Sigmoid colon (tissue), 7 donors: Measurements from ENCODE around the gene NKX1-1. TPM values are rescaled to one million over a fixed set of nuclear protein-coding genes. Genes with fewer than 3 reads are reported as not detected.

ENCODE experiments used
- DNase-seq: peaks from one replicate; pipeline ENCODE4 v3.0.0-alpha.2; 2019
- H3K27ac ChIP-seq, 4 donors: fragments of 200-600 bp; sonication (generic); one replicate each; pipeline ENCODE4 v1.5.1; 2016 to 2019; ENCODE audit warnings: mild to moderate bottlenecking in 1 of 4
- H3K27me3 ChIP-seq, 3 donors: fragments of 200-600 bp; sonication (generic); one replicate each; pipeline ENCODE4 v1.5.1; 2019; ENCODE audit warnings: mild to moderate bottlenecking in 1 of 3
- H3K36me3 ChIP-seq, 4 donors: fragments of 200-600 bp; sonication (generic); one replicate each; pipeline ENCODE4 v1.5.1; 2016 to 2019
- H3K4me1 ChIP-seq, 4 donors: fragments of 200-600 bp; sonication (generic); one replicate each; pipeline ENCODE4 v1.5.1; 2017 to 2019
- H3K4me3 ChIP-seq, 4 donors: fragments of 200-600 bp; sonication (generic); one replicate each; pipeline ENCODE4 v1.5.1; 2017 to 2019; ENCODE audit warnings: mild to moderate bottlenecking in 2 of 4, moderate library complexity in 1 of 4
- H3K9me3 ChIP-seq, 4 donors: fragments of 200-600 bp in 3 of 4; sonication (generic) in 3 of 4; one replicate each; pipeline versions ENCODE4 v1.5.1 to v1.6.1; 2013 to 2019
- CTCF ChIP-seq, 4 experiments: fragments of 450-650 bp in 3 of 4; fragments of 200-600 bp in 1 of 4; IDR thresholded peaks; one replicate each; pipeline ENCODE4 v1.5.1; 2016 to 2019; ENCODE audit warnings: antibody characterized with exemption in 4 of 4, mild to moderate bottlenecking in 3 of 4, moderate library complexity in 2 of 4
- EP300 ChIP-seq, 4 donors: sonication (generic); formaldehyde crosslinking; IDR thresholded peaks; one replicate each; pipeline ENCODE4 v1.6.1; 2017; ENCODE audit warnings: antibody characterized with exemption in 4 of 4
- POLR2A ChIP-seq, 2 donors: fragments of 450-650 bp; IDR thresholded peaks; one replicate each; pipeline ENCODE4 v1.6.1; 2016; ENCODE audit warnings: antibody characterized with exemption in 2 of 2, mild to moderate bottlenecking in 2 of 2, moderate library complexity in 2 of 2
- POLR2AphosphoS5 ChIP-seq, 4 donors: sonication (generic); formaldehyde crosslinking; IDR thresholded peaks; one replicate each; pipeline ENCODE4 v1.6.1; 2017; ENCODE audit warnings: antibody characterized with exemption in 4 of 4
- WGBS, 2 donors: extraction: QIAGEN DNeasy Blood & Tissue Kit; methylation state at CpG; one replicate each; pipeline ENCODE4 v1.1.7; 2013; 5-methylcytosine and 5-hydroxymethylcytosine counted together
- intact Hi-C: fragments of 100-400 bp; cut with DNase I; formaldehyde crosslinking; loops from one replicate; pipeline ENCODE4 v1.15.1; 2023
- polyA plus RNA-seq, 3 donors: library from polyadenylated mRNA; stranded (reverse); fragments of 200-250 nt; gene quantifications; one replicate each; pipeline ENCODE4 v1.2.3, GENCODE V29; 2013
- total RNA-seq, 4 donors: library from RNA; depleted of rRNA; stranded (reverse); fragments of >200 nt; gene quantifications; one replicate each; pipeline ENCODE4 v1.1.0, GENCODE V29; 2016
- donor health status: healthy with polysubstance abuse.
- donor health status: Bipolar disorder and iron deficiency.
- donor health status: healthy.

NKX1-1 gene
- total and polyA plus RNA-seq, 7 donors, result not detected

GRCh38 chr4:1413204-1413663 lies 7.0 kb upstream of the NKX1-1 start:
- H3K9me3 ChIP-seq, result no peaks in the 10 kb centered on the region
- H3K4me3 ChIP-seq, result no peak overlapping the region
- DNase-seq, result peak; percentile 28
- peaks cover 0 to 7% (median 3%) of the 10 kb centered on the region in 4 donors for H3K4me1 ChIP-seq
- intact Hi-C loops, result no loop called here
- H3K36me3 ChIP-seq, result no peaks in the 10 kb centered on the region
- 65 to 70% methylated on average over 16 of the region's 16 CpGs for WGBS, 2 donors
- no peak overlapping the region for H3K27ac ChIP-seq
- H3K27me3 ChIP-seq, result peaks cover 41 to 97% (median 80%) of the 10 kb centered on the region in 3 donors
- TF ChIP-seq POLR2AphosphoS5 (IDR thresholded peaks at IDR 0.05) (no peak), POLR2A (IDR thresholded peaks at IDR 0.05) (no peak), CTCF (IDR thresholded peaks at IDR 0.05) (no peak), EP300 (IDR thresholded peaks at IDR 0.05) (no peak)

- peaks cover 0 to 11% (median 5%) of the 10 kb centered on the region in 4 donors for H3K4me1 ChIP-seq
- H3K27ac ChIP-seq, result no peak overlapping the region
- no peaks in the 10 kb centered on the region for H3K9me3 ChIP-seq
- 64 to 66% methylated on average over 15 of the region's 15 CpGs for WGBS, 2 donors
- no peak overlapping the region for H3K4me3 ChIP-seq
- intact Hi-C loops, result no loop called here
- DNase-seq, result no peak
- TF ChIP-seq CTCF (IDR thresholded peaks at IDR 0.05) (no peak), EP300 (IDR thresholded peaks at IDR 0.05) (no peak), POLR2A (IDR thresholded peaks at IDR 0.05) (no peak), POLR2AphosphoS5 (IDR thresholded peaks at IDR 0.05) (no peak)
- peaks cover 47 to 97% (median 82%) of the 10 kb centered on the region in 3 donors for H3K27me3 ChIP-seq
- H3K36me3 ChIP-seq, result no peaks in the 10 kb centered on the region
Measured at GRCh38 chr4:1412376-1413203, 6.3 kb upstream of the NKX1-1 start.

- intact Hi-C loops, result no loop called here
- DNase-seq, result peak; percentile 44
- peaks cover 54 to 97% (median 85%) of the 10 kb centered on the region in 3 donors for H3K27me3 ChIP-seq
- no peak for TF ChIP-seq EP300 (IDR thresholded peaks at IDR 0.05)
- no peak for TF ChIP-seq POLR2A (IDR thresholded peaks at IDR 0.05)
- no peak for TF ChIP-seq POLR2AphosphoS5 (IDR thresholded peaks at IDR 0.05)
- TF ChIP-seq CTCF (IDR thresholded peaks at IDR 0.05), result no peak
- no peaks in the 10 kb centered on the region for H3K9me3 ChIP-seq
- H3K4me3 ChIP-seq, result no peak overlapping the region
- H3K27ac ChIP-seq, result no peak overlapping the region
- H3K36me3 ChIP-seq, result no peaks in the 10 kb centered on the region
- 50% methylated on average over 17 of the region's 17 CpGs for WGBS, 2 donors
- peaks cover 0 to 18% (median 9%) of the 10 kb centered on the region in 4 donors for H3K4me1 ChIP-seq
Measured at GRCh38 chr4:1411436-1412375, 5.5 kb upstream of the NKX1-1 start.

- peak; percentile 51 for DNase-seq
- H3K4me1 ChIP-seq, result peaks cover 0 to 28% (median 14%) of the 10 kb centered on the region in 4 donors
- peaks cover 58 to 97% (median 85%) of the 10 kb centered on the region in 3 donors for H3K27me3 ChIP-seq
- H3K4me3 ChIP-seq, result no peak overlapping the region
- intact Hi-C loops, result no loop called here
- H3K36me3 ChIP-seq, result no peaks in the 10 kb centered on the region
- no peak overlapping the region for H3K27ac ChIP-seq
- 24 to 35% methylated on average over 48 of the region's 48 CpGs for WGBS, 2 donors
- no peak for TF ChIP-seq EP300 (IDR thresholded peaks at IDR 0.05)
- H3K9me3 ChIP-seq, result no peaks in the 10 kb centered on the region
Measured at GRCh38 chr4:1410491-1411325, 4.5 kb upstream of the NKX1-1 start.
